GM12878 (cell line): ENCODE results near the gene SLC2A8. TPM values are rescaled to one million over a fixed set of nuclear protein-coding genes. Genes with fewer than 3 reads are reported as not detected.

Experiments used
- BHLHE40 ChIP-seq, 2 experiments: fragments of 450-650 bp in 1 of 2; IDR thresholded peaks; 2 replicates each; pipeline ENCODE4 v1.6.1; 2011 to 2017; ENCODE audit warnings: low read depth in 2 of 2, borderline replicate concordance in 1 of 2, improper control_type of control experiment in 1 of 2, low read length in 1 of 2, mild to moderate bottlenecking in 1 of 2
- CREM ChIP-seq: IDR thresholded peaks from 2 replicates; pipeline ENCODE4 v1.6.1; 2014; ENCODE audit warnings: antibody characterized with exemption, low read depth
- EGR1 ChIP-seq, 2 experiments: IDR thresholded peaks; 1 replicate in 1 of 2; 2 replicates in 1 of 2; pipeline ENCODE4 v1.6.1; 2011 to 2012; ENCODE audit warnings: low read depth in 2 of 2, low read length in 2 of 2, borderline replicate concordance in 1 of 2, mild to moderate bottlenecking in 1 of 2, moderate library complexity in 1 of 2
- ELK1 ChIP-seq: IDR thresholded peaks from 2 replicates; pipeline ENCODE4 v1.6.1; 2012; ENCODE audit warnings: low read depth, low read length, improper control_type of control experiment
- EP300 ChIP-seq, 2 experiments: fragments of 150-350 bp in 1 of 2; IDR thresholded peaks; 2 replicates each; pipeline ENCODE4 v1.6.1; 2011 to 2012; ENCODE audit warnings: low read depth in 2 of 2, low read length in 2 of 2, borderline replicate concordance in 1 of 2, improper control_type of control experiment in 1 of 2, inconsistent platforms in 1 of 2; ENCODE audit not compliant: control insufficient read depth in 1 of 2
- ESRRA ChIP-seq: IDR thresholded peaks from 2 replicates; pipeline ENCODE4 v1.6.1; 2012; ENCODE audit warnings: mild to moderate bottlenecking, low read length, improper control_type of control experiment
- ETV6 ChIP-seq, 2 experiments: fragments of 450-650 bp in 1 of 2; IDR thresholded peaks in 1 of 2; conservative IDR thresholded peaks in 1 of 2; 2 replicates each; pipeline ENCODE4 v1.6.1; 2014; ENCODE audit warnings: antibody characterized with exemption in 1 of 2, borderline replicate concordance in 1 of 2, low read depth in 1 of 2, mild to moderate bottlenecking in 1 of 2, moderate library complexity in 1 of 2
- GABPA ChIP-seq: IDR thresholded peaks from 2 replicates; pipeline ENCODE4 v1.6.1; 2014; ENCODE audit warnings: antibody characterized with exemption, low read depth, mild to moderate bottlenecking, inconsistent platforms
- HDAC2 ChIP-seq: fragments of 200-600 bp; sonication (generic); IDR thresholded peaks from 2 replicates; pipeline ENCODE4 v1.6.1; 2017
- KDM1A ChIP-seq: fragments of 200-600 bp; sonication (generic); IDR thresholded peaks from 2 replicates; pipeline ENCODE4 v1.6.1; 2016; ENCODE audit warnings: borderline replicate concordance
- MTA3 ChIP-seq: IDR thresholded peaks from 2 replicates; pipeline ENCODE4 v1.6.1; 2012; ENCODE audit warnings: low read length, inconsistent platforms, borderline replicate concordance
- NRF1 ChIP-seq: conservative IDR thresholded peaks from 2 replicates; pipeline ENCODE4 v1.6.1; 2011; ENCODE audit warnings: mild to moderate bottlenecking, low read depth, low read length, improper control_type of control experiment
- PAX8 ChIP-seq: fragments of 450-650 bp; IDR thresholded peaks from 2 replicates; pipeline ENCODE4 v1.6.1; 2017; ENCODE audit warnings: mild to moderate bottlenecking, moderate library complexity
- PML ChIP-seq: IDR thresholded peaks from 2 replicates; pipeline ENCODE4 v1.6.1; 2012; ENCODE audit warnings: low read length, inconsistent platforms
- POLR2A ChIP-seq: IDR thresholded peaks from 2 replicates; pipeline ENCODE4 v1.6.1; 2011; ENCODE audit warnings: low read depth, mild to moderate bottlenecking, low read length
- POLR2AphosphoS5 ChIP-seq: IDR thresholded peaks from 2 replicates; pipeline ENCODE4 v1.6.1; 2011; ENCODE audit warnings: mild to moderate bottlenecking, low read length, inconsistent platforms
- RAD21 ChIP-seq: IDR thresholded peaks from 2 replicates; pipeline ENCODE4 v1.6.1; 2011; ENCODE audit warnings: mild to moderate bottlenecking, low read depth, low read length, moderate library complexity; ENCODE audit not compliant: insufficient read depth
- RCOR1 ChIP-seq: conservative IDR thresholded peaks from 2 replicates; pipeline ENCODE4 v1.6.1; 2012; ENCODE audit warnings: low read depth, low read length, improper control_type of control experiment
- RELA ChIP-seq: fragments of 450-650 bp; IDR thresholded peaks from 2 replicates; pipeline ENCODE4 v1.8.0; 2014; ENCODE audit warnings: borderline replicate concordance; ENCODE audit not compliant: partially characterized antibody
- SMAD1 ChIP-seq: fragments of 450-650 bp; IDR thresholded peaks from 2 replicates; pipeline ENCODE4 v1.6.1; 2018; ENCODE audit warnings: mild to moderate bottlenecking, low read depth; ENCODE audit not compliant: partially characterized antibody
- SP1 ChIP-seq: IDR thresholded peaks from one replicate; pipeline ENCODE4 v1.6.1; 2011; ENCODE audit warnings: low read depth, low read length
- SRF ChIP-seq, 2 experiments: IDR thresholded peaks; 2 replicates each; pipeline ENCODE4 v1.6.1; 2011; ENCODE audit warnings: low read depth in 2 of 2, low read length in 2 of 2, mild to moderate bottlenecking in 1 of 2, moderate library complexity in 1 of 2
- TCF12 ChIP-seq: IDR thresholded peaks from 2 replicates; pipeline ENCODE4 v1.6.1; 2011; ENCODE audit warnings: low read depth, mild to moderate bottlenecking, low read length
- WRNIP1 ChIP-seq: IDR thresholded peaks from 2 replicates; pipeline ENCODE4 v1.6.1; 2011; ENCODE audit warnings: low read depth, low read length, improper control_type of control experiment, borderline replicate concordance
- ZNF384 ChIP-seq: IDR thresholded peaks from 2 replicates; pipeline ENCODE4 v1.6.1; 2012; ENCODE audit warnings: low read depth, mild to moderate bottlenecking, low read length, improper control_type of control experiment, borderline replicate concordance
- ZZZ3 ChIP-seq: IDR thresholded peaks from 2 replicates; pipeline ENCODE4 v1.6.1; 2011; ENCODE audit warnings: low read depth; ENCODE audit not compliant: control insufficient read depth, insufficient read length
- polyA plus RNA-seq, 11 experiments: library from polyadenylated mRNA; depleted of rRNA in 4 of 11; unstranded in 6 of 11; stranded (reverse) in 5 of 11; fragments of >200 nt; fragmentation: Nextera tagmentation in 4 of 11; fragmentation: Illumina TruSeq in 1 of 11; extraction: Ambion mirVana in 4 of 11; extraction: Trizol in 1 of 11; gene quantifications; 1 replicate in 1 of 11; 2 replicates in 10 of 11; pipeline versions ENCODE4 v1.2.1 to v1.2.3, GENCODE V29; 2011 to 2016; ENCODE audit warnings: inconsistent platforms in 2 of 11, missing spikeins in 2 of 11, low read depth in 1 of 11
- total RNA-seq, 4 experiments: library from RNA; depleted of rRNA in 3 of 4; stranded (reverse); fragments of >200 nt in 3 of 4; fragmentation: Illumina TruSeq in 1 of 4; extraction: Trizol in 1 of 4; gene quantifications; 2 replicates each; pipeline versions ENCODE4 v1.2.1 to v1.2.3, GENCODE V29; 2013 to 2021
- TF ChIP-seq, protein P1 (sequence below): fragments of 450-650 bp; IDR thresholded peaks from 2 replicates; pipeline ENCODE4 v1.6.1; 2014; ENCODE audit warnings: mild to moderate bottlenecking
- TF ChIP-seq, protein P2 (sequence below): fragments of 150-350 bp; IDR thresholded peaks from 2 replicates; pipeline ENCODE4 v1.6.1; 2014; ENCODE audit warnings: mild to moderate bottlenecking, low read depth, low read length

SLC2A8 gene
- total and polyA plus RNA-seq, 10 of the 15 experiments (the other 5 are each of a cell fraction or from before 2014, with no cell fraction given), result 0.31 to 22.7 (median 10.0) TPM

- peak in 1 of 2 experiments; percentile 79; a peak in 1 of 4 replicates for TF ChIP-seq SRF (IDR thresholded peaks at IDR 0.05; ENCODE audit: low read depth in 2 of 2, low read length in 2 of 2)
- peak; percentile 90 for TF ChIP-seq POLR2AphosphoS5
- TF ChIP-seq ZNF384, result no peak
- peak; percentile 88 for TF ChIP-seq PML
- no peak for TF ChIP-seq PAX8
- TF ChIP-seq GABPA, result peak; percentile 90
- peak; percentile 34 for TF ChIP-seq RELA
- TF ChIP-seq NRF1, result peak; percentile 43
- TF ChIP-seq, protein P1, sequence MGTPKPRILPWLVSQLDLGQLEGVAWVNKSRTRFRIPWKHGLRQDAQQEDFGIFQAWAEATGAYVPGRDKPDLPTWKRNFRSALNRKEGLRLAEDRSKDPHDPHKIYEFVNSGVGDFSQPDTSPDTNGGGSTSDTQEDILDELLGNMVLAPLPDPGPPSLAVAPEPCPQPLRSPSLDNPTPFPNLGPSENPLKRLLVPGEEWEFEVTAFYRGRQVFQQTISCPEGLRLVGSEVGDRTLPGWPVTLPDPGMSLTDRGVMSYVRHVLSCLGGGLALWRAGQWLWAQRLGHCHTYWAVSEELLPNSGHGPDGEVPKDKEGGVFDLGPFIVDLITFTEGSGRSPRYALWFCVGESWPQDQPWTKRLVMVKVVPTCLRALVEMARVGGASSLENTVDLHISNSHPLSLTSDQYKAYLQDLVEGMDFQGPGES, result no peak
- TF ChIP-seq POLR2A, result peak; percentile 90
- TF ChIP-seq EGR1 (IDR thresholded peaks at IDR 0.05; ENCODE audit: borderline replicate concordance in 1 of 2, low read depth in 2 of 2, low read length in 2 of 2), result no peak
- no peak for TF ChIP-seq ETV6 (conservative IDR thresholded peaks at IDR 0.05 in 1 of 2, IDR thresholded peaks at IDR 0.05 in 1 of 2; ENCODE audit: borderline replicate concordance in 1 of 2, low read depth in 1 of 2)
- TF ChIP-seq CREM, result peak; percentile 98
- TF ChIP-seq BHLHE40 (IDR thresholded peaks at IDR 0.05; ENCODE audit: borderline replicate concordance in 1 of 2, low read depth in 2 of 2, low read length in 1 of 2), result 0 out of 4 replicates have a peak, but pooled peaks of 1 of the 2 experiments have one; percentile 44
- TF ChIP-seq WRNIP1, result no peak
- TF ChIP-seq ELK1, result peak; percentile 93
- TF ChIP-seq, protein P2, sequence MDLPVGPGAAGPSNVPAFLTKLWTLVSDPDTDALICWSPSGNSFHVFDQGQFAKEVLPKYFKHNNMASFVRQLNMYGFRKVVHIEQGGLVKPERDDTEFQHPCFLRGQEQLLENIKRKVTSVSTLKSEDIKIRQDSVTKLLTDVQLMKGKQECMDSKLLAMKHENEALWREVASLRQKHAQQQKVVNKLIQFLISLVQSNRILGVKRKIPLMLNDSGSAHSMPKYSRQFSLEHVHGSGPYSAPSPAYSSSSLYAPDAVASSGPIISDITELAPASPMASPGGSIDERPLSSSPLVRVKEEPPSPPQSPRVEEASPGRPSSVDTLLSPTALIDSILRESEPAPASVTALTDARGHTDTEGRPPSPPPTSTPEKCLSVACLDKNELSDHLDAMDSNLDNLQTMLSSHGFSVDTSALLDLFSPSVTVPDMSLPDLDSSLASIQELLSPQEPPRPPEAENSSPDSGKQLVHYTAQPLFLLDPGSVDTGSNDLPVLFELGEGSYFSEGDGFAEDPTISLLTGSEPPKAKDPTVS, result no peak
- peak; percentile 49 for TF ChIP-seq SMAD1
- no peak for TF ChIP-seq EP300 (IDR thresholded peaks at IDR 0.05; ENCODE audit: borderline replicate concordance in 1 of 2, control insufficient read depth in 1 of 2, low read depth in 2 of 2, low read length in 2 of 2)
- peak; percentile 57; the same call in 1 of the 2 replicates for TF ChIP-seq TCF12
- no peak for TF ChIP-seq RAD21
- no peak for TF ChIP-seq RCOR1
- peak; percentile 42; the same call in 1 of the 2 replicates for TF ChIP-seq MTA3
- TF ChIP-seq ZZZ3, result no peak
- TF ChIP-seq ESRRA, result no peak
- TF ChIP-seq HDAC2, result no peak
- TF ChIP-seq KDM1A, result no peak
- TF ChIP-seq SP1, result peak; percentile 34
These were observed 27.1 kb downstream of the SLC2A8 start, which contains the start of gene ZNF79 (continued) for GRCh38 chr9:127423934-127424675.
